Thoracic aorta (tissue), 2 donors: Measurements from ENCODE around the gene MAP4. TPM values are rescaled to one million over a fixed set of nuclear protein-coding genes. Genes with fewer than 3 reads are reported as not detected.

Source experiments
- ATAC-seq: fragments of 150-250 bp; one replicate; pipeline ENCODE4 v1.8.0; 2017; ENCODE audit warnings: low read depth; ENCODE audit not compliant: insufficient number of reproducible peaks, low FRiP score
- DNase-seq: peaks from one replicate; pipeline ENCODE4 v3.0.0-alpha.2; 2020; ENCODE audit warnings: low spot score
- H3K27ac ChIP-seq, 2 donors: fragments of 200-600 bp; sonication (generic); 1 replicate in 1 of 2; 2 replicates in 1 of 2; pipeline ENCODE4 v1.5.1; 2016; ENCODE audit warnings: mild to moderate bottlenecking in 2 of 2, moderate library complexity in 2 of 2
- H3K27me3 ChIP-seq: fragments of 200-600 bp; sonication (generic); replicated peaks from 2 replicates; pipeline ENCODE4 v1.6.0; 2016; ENCODE audit warnings: mild to moderate bottlenecking; ENCODE audit not compliant: insufficient read depth
- H3K36me3 ChIP-seq: fragments of 200-600 bp; sonication (generic); one replicate; pipeline ENCODE4 v1.5.1; 2016
- H3K4me1 ChIP-seq, 2 donors: fragments of 200-600 bp; sonication (generic); 1 replicate in 1 of 2; 2 replicates in 1 of 2; pipeline versions ENCODE4 v1.5.1 to v1.6.0; 2016; ENCODE audit warnings: low read depth in 2 of 2, mild to moderate bottlenecking in 1 of 2; ENCODE audit not compliant: control insufficient read depth in 1 of 2
- H3K4me3 ChIP-seq: fragments of 200-600 bp; sonication (generic); 2 replicates; pipeline ENCODE4 v1.5.1; 2016; ENCODE audit warnings: mild to moderate bottlenecking
- H3K9me3 ChIP-seq: fragments of 200-600 bp; sonication (generic); 2 replicates; pipeline ENCODE4 v1.5.1; 2016
- CTCF ChIP-seq: fragments of 200-600 bp; sonication (generic); IDR thresholded peaks from one replicate; pipeline ENCODE4 v1.5.1; 2019; ENCODE audit warnings: antibody characterized with exemption
- total RNA-seq, 2 donors: library from RNA; depleted of rRNA; stranded (reverse); fragments of >200 nt; gene quantifications; one replicate each; pipeline versions ENCODE4 v1.1.0 to v1.2.3, GENCODE V29; 2016

The MAP4 gene
- total RNA-seq, 2 donors from 2014 or later: 252 to 264 TPM

- H3K27ac ChIP-seq: no peak overlapping the region
- H3K27me3 ChIP-seq: no peaks in the 10 kb centered on the region
- TF ChIP-seq CTCF: no peak
- ATAC-seq: no peak
- peaks cover 0 to 24% of the 10 kb centered on the region in 2 donors for H3K4me1 ChIP-seq
- no peaks in the 10 kb centered on the region for H3K9me3 ChIP-seq
- no peak for DNase-seq
- no peak overlapping the region for H3K4me3 ChIP-seq
- H3K36me3 ChIP-seq: no peaks in the 10 kb centered on the region
Observed at GRCh38 chr3:47954567-47954966, 61.6 kb downstream of the MAP4 start.

- H3K4me1 ChIP-seq: peaks cover 0 to 20% of the 10 kb centered on the region in 2 donors
- DNase-seq (no peak), ATAC-seq (no peak)
- H3K9me3 ChIP-seq: no peaks in the 10 kb centered on the region
- no peaks in the 10 kb centered on the region for H3K36me3 ChIP-seq
- no peak overlapping the region for H3K27ac ChIP-seq
- TF ChIP-seq CTCF: no peak
- no peaks in the 10 kb centered on the region for H3K27me3 ChIP-seq
- no peak overlapping the region for H3K4me3 ChIP-seq
Observed at GRCh38 chr3:47950453-47951169, 65.6 kb downstream of the MAP4 start.

GRCh38 chr3:47949979-47950378, 66.2 kb downstream of the MAP4 start:
- no peak for TF ChIP-seq CTCF
- ATAC-seq (no peak), DNase-seq (no peak)
- no peaks in the 10 kb centered on the region for H3K36me3 ChIP-seq
- H3K9me3 ChIP-seq: no peaks in the 10 kb centered on the region
- no peak overlapping the region for H3K4me3 ChIP-seq
- H3K27ac ChIP-seq: no peak overlapping the region
- H3K4me1 ChIP-seq: peaks cover 0 to 14% of the 10 kb centered on the region in 2 donors
- no peaks in the 10 kb centered on the region for H3K27me3 ChIP-seq

DNA sequence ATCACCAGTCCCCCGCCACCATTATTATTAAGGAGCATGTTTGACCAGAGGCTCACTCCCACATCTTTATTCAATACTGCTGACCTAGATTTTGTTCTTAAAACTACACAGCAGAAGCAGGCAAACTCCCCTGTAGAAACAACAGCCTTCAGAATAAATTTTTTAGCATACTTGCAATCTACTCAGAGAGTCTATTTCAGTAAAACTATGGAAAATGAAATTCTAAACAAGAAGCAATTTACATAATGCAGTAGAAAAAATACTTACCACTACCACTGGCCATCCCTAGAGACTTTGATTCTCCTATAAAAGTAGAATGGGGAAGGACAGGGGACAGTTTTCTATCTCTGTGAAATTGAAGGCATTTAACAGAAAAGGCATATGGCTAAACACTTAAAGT, 76.0 kb downstream of the MAP4 start:
- H3K4me3 ChIP-seq: no peak overlapping the region
- no peaks in the 10 kb centered on the region for H3K36me3 ChIP-seq
- no peaks in the 10 kb centered on the region for H3K4me1 ChIP-seq
- ATAC-seq (no peak), DNase-seq (no peak)
- no peaks in the 10 kb centered on the region for H3K9me3 ChIP-seq
- H3K27ac ChIP-seq: no peak overlapping the region
- TF ChIP-seq CTCF: no peak
- H3K27me3 ChIP-seq: no peaks in the 10 kb centered on the region

DNA sequence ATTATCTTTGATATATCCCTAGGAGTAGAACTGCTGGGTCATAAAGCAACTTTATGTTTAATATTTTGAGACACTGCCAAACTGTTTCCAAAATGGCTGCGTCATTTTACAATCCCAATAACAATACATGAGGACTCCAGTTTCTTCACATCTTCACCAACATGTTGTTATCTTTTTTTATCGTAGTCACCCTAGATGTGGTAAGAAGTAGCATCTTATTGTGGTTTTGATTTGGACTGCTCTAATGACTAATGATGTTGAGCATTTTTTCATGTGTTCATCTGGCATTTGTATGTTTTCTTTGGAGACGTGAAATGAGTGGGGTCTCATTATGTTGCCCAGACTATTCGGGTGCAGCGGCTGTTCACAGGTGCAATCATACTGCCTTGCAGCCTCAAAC, 83.8 kb downstream of the MAP4 start:
- H3K27ac ChIP-seq: no peak overlapping the region
- no peaks in the 10 kb centered on the region for H3K9me3 ChIP-seq
- H3K27me3 ChIP-seq: no peaks in the 10 kb centered on the region
- no peak for DNase-seq
- H3K4me3 ChIP-seq: no peak overlapping the region
- peaks cover 6% of the 10 kb centered on the region for H3K36me3 ChIP-seq
- no peak for TF ChIP-seq CTCF
- no peaks in the 10 kb centered on the region for H3K4me1 ChIP-seq
- no peak for ATAC-seq
